ENCODE measurements around the gene XDH.

The XDH gene

DNA sequence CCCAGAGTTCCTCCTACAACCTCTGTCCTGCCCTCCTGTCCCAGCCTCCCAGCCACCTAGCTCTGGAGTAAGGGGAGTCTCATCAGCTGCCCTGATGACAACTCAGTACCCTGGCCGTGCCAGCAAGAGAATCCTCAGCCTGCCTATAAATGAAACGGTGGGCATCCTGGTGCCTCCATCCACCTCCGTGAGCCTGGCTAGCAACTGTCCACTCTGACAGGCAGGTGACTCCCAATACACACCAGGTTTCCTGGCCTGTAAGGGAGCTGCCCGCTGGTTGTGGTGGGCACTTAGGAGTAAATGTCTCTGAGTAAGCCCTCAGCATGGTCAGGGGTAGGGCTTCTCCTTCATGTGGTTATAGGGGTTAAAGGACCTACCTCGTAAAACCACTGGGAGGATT lies 81.5 kb downstream of the XDH start:
- DNase-seq (ENCODE audit: low read depth in 2 of 3, low spot score in 2 of 3) = no peak

- DNase-seq (ENCODE audit: low read depth in 2 of 3, low spot score in 2 of 3) = no peak
Measured at GRCh38 chr2:31332521-31332920, 82.0 kb downstream of the XDH start.

GRCh38 chr2:31331156-31331555 lies 83.4 kb downstream of the XDH start:
- DNase-seq (ENCODE audit: low read depth in 2 of 3, low spot score in 2 of 3) = no peak

DNA sequence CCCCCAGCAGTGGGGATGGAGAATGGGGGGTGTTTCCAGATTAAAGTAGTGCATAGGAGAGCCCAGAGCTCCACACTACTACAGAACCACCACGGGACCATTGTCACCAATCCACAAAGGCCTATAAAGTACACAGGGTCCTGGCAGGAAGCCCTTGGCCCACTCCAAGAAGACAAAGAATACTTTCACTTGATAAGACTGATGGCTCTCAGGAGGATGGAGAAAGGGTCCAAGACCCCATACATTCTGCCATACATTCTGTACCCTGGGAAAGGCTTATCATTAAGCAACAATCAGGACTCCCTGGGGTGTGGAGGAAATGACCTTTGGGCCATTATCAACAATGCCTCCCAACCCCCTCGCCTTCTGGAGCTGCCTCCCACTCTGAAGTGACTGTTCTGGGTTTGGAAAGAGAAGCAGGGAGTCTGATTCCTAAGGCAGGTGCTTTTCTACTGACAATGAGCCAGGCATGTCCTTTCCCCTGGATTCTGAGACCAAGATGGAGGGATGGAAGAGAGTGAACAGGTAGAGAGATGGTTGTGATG lies 85.4 kb downstream of the XDH start:
- DNase-seq (ENCODE audit: low read depth in 2 of 3, low spot score in 2 of 3) = no peak

DNA sequence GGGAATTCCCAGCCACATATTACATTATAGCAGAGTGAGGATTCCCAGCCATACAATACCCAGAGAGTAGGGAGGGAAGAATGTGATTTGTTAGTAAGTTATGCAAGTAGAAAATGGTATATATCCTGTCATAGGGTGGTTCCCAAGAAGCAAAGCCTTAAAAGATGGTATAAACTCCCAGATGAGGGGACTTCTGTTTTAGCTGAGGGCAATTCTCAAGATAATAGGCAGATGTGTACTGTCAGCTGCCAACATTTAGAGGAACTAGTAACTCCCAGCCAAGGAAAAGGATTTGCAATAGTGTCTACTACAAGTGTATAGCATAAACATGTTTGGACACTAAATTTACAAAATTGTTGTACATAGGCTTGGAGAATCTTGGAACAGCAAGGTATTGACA lies 86.5 kb downstream of the XDH start:
- no peak for DNase-seq (ENCODE audit: low read depth in 2 of 3, low spot score in 2 of 3)

DNA sequence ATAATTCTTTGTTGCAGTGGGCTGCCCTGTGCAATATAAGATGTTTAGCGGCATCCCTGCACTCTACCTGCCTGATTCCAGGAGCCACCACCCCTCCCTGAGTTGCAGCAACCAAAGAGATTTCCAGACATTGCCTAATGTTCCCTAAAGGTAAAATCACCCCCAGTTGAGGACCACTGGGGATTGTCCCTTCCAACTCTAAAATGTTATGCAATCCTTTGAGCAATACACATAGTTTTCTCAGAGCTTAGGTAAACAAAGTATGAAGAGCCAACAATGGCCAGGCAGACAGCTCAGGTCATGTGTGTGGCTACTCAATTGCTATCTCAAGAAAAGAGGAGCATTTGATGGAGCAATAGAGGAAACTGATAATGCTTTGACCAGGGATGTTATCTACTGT lies 87.0 kb downstream of the XDH start:
- no peak for DNase-seq (ENCODE audit: low read depth in 2 of 3, low spot score in 2 of 3)

GRCh38 chr2:31324016-31324633 lies 90.4 kb downstream of the XDH start:
- no peak for DNase-seq (ENCODE audit: low read depth in 2 of 3, low spot score in 2 of 3)

GRCh38 chr2:31322371-31322770 lies 92.2 kb downstream of the XDH start:
- no peak for DNase-seq (ENCODE audit: low read depth in 2 of 3, low spot score in 2 of 3)

- no peak for DNase-seq (ENCODE audit: low read depth in 2 of 3, low spot score in 2 of 3)
Measured at GRCh38 chr2:31319406-31320175, 95.0 kb downstream of the XDH start.

GRCh38 chr2:31318361-31319336 lies 95.9 kb downstream of the XDH start:
- DNase-seq (ENCODE audit: low read depth in 2 of 3, low spot score in 2 of 3) = peak in 1 of 3 experiments; percentile 25

DNA sequence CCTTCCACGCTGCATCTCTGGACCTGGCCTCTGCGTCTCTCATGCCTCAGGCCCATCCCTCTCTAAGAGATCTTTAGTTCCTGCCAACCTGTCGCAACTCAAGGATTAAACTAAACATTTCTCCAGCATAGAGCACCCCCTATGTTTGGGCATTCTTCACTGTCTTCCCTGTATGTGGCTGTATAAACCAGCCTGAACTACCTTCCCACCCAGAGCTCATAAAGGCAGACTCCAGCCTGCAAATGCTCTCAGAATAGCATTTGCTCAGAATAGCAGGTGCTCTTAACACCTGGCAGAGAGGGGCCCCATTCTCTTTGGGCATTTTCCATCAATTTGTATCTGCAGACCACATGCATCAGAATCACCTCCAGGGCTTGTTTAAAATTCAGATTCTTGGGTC lies 97.1 kb downstream of the XDH start:
- no peak for DNase-seq (ENCODE audit: low read depth in 2 of 3, low spot score in 2 of 3)

- DNase-seq (ENCODE audit: low read depth in 2 of 3, low spot score in 2 of 3) = no peak
Measured at GRCh38 chr2:31314761-31315160, 99.8 kb downstream of the XDH start.

DNA sequence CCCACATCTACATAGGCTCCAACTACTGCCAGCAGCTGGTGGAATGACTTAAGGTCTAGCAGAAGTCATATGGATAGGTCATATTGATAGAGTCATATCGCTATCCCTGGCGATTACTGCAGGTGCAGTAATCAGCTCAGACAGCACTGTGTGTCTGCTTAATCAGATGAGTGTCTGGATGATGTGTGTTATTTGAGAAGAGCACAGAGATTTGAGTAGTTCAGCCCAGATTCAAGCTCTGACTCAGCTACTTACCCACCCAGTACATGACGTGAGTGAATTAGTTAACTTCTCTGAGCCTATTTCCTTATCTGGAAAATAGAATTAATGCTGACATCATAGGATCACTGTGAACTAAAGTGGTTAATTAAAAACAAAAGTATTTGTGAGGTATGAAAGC lies 101.6 kb downstream of the XDH start:
- no peak for DNase-seq (ENCODE audit: low read depth in 2 of 3, low spot score in 2 of 3)

GRCh38 chr2:31304816-31305215 lies 109.7 kb downstream of the XDH start:
- DNase-seq (ENCODE audit: low read depth in 2 of 3, low spot score in 2 of 3) = no peak

DNA sequence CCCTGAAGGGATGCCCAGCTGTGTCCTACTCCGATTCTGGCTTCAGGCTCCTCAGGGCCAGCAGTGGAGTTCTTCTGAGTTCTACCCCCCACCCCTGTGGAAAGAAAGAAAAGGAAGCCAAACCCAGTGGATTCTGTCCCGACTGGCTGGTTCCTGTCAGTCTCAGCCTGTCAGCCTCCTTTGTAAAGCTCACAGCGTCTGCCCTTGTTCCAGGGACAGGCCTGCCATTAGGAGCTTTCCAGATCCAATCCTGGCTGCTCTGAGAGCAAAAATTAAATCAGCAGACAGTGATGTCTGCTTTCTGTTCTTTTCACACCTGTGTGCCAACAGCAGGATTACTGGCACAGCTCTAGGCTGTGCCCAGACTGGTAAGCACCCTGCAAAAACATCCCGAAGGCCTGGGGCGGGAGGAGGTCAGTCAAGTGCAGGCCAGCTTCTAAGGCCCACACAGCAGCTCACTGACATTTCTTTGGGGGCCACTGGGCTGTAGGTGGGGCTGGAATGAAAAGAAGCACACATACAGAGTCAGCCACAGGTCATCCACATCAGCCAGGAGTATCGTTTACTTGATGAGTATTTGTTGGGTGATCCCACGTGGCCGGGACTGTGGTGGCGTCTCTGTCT lies 111.5 kb downstream of the XDH start:
- DNase-seq (ENCODE audit: low read depth in 2 of 3, low spot score in 2 of 3) = no peak

- no peak for DNase-seq (ENCODE audit: low read depth in 2 of 3, low spot score in 2 of 3)
Measured at GRCh38 chr2:31300309-31300708, 114.2 kb downstream of the XDH start.

GRCh38 chr2:31299547-31299946 lies 115.0 kb downstream of the XDH start:
- no peak for DNase-seq (ENCODE audit: low read depth in 2 of 3, low spot score in 2 of 3)

GRCh38 chr2:31297751-31298150 lies 116.8 kb downstream of the XDH start:
- no peak for DNase-seq (ENCODE audit: low read depth in 2 of 3, low spot score in 2 of 3)

DNA sequence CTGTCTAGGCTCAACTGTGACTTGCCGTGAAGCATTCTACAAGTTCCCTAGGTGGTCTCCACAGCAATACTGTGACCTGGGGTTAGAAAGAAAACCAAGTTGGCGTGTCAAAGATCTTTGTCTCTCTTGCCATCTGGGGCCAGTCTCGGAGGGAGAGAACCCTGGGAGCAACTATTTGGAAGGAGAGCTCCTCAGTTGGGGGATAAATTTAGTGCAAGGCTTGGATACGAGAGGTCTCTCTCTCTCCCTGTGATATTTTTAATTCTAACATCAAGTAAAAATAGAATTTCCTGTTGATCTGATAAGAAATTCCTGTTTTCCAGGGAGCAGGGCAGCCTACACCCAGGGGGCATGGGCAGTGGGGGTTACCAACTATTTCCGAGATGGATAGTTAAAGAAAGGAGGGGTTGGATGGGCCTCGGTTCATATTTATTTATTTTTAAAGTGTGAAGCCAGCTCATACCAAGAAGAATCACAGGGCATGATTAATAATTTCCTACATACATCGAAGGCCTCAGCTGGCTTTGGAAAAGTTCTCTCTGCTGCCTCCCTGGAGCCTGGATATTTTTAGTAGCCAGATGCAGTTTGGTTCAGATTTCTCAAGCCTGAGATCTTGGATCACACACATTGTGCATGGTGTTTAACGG lies 117.8 kb downstream of the XDH start:
- DNase-seq (ENCODE audit: low read depth in 2 of 3, low spot score in 2 of 3) = no peak

GRCh38 chr2:31294196-31294595 lies 120.3 kb downstream of the XDH start:
- no peak for DNase-seq (ENCODE audit: low read depth in 2 of 3, low spot score in 2 of 3)

DNA sequence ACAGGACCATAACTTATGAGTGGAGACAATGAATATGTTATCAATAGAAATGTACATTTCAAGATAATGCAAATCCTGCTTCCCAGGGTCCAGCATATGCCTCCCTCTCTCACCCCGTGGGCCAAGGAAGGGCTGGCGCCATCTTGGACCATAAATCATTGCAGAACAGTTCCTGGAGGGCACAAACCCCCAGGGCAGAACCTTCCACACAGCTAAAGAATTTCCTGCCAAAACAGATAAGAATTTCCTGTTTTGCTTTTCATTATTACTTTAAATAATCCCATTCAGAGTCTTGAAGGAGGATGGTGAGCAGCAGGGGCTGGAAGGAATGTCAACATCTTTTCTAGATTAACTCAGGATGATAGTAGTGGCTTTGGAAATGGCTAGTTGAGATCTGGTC lies 126.9 kb downstream of the XDH start:
- DNase-seq (ENCODE audit: low read depth in 2 of 3, low spot score in 2 of 3) = no peak
